A673 (cell line): ENCODE measurements around the gene CPB2.

Source experiments
- EZH2 ChIP-seq: fragments of 200-600 bp; sonication (generic); IDR thresholded peaks from 2 replicates; pipeline ENCODE4 v1.6.1; 2017; ENCODE audit warnings: borderline replicate concordance, low read depth, mild to moderate bottlenecking, mixed read lengths, antibody characterized with exemption, low read length; ENCODE audit not compliant: poor library complexity, severe bottlenecking
- TF ChIP-seq, protein P1 (sequence below): fragments of 300-800, 200-600 bp; sonication (generic); conservative IDR thresholded peaks from 2 replicates; pipeline ENCODE4 v1.5.1; 2017; ENCODE audit warnings: low read depth, mild to moderate bottlenecking, antibody characterized with exemption, low read length, moderate library complexity, mixed read lengths

DNA sequence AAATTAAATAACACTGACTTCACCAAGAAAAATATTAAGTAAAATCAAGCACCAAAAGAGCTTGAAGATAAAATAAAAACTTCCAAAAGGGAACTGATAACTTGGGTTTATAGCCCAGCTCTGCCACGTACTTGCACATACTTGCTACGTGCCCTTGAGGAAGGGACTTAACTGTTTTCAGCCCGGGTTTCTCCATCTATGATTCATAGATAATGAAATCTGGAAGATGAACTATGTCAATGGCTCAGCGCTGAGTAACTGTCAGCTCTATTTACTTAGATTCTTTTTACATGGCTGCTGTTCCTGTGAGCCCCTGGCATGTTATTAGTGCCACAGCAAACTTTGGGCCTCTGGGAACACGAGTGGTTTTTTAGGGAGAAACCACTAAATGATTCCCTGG lies 42.6 kb downstream of the CPB2 start:
- TF ChIP-seq, protein P1, sequence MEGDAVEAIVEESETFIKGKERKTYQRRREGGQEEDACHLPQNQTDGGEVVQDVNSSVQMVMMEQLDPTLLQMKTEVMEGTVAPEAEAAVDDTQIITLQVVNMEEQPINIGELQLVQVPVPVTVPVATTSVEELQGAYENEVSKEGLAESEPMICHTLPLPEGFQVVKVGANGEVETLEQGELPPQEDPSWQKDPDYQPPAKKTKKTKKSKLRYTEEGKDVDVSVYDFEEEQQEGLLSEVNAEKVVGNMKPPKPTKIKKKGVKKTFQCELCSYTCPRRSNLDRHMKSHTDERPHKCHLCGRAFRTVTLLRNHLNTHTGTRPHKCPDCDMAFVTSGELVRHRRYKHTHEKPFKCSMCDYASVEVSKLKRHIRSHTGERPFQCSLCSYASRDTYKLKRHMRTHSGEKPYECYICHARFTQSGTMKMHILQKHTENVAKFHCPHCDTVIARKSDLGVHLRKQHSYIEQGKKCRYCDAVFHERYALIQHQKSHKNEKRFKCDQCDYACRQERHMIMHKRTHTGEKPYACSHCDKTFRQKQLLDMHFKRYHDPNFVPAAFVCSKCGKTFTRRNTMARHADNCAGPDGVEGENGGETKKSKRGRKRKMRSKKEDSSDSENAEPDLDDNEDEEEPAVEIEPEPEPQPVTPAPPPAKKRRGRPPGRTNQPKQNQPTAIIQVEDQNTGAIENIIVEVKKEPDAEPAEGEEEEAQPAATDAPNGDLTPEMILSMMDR, result no peak
- TF ChIP-seq EZH2, result no peak
